ENCODE measurements around the gene DLGAP1.

DNA sequence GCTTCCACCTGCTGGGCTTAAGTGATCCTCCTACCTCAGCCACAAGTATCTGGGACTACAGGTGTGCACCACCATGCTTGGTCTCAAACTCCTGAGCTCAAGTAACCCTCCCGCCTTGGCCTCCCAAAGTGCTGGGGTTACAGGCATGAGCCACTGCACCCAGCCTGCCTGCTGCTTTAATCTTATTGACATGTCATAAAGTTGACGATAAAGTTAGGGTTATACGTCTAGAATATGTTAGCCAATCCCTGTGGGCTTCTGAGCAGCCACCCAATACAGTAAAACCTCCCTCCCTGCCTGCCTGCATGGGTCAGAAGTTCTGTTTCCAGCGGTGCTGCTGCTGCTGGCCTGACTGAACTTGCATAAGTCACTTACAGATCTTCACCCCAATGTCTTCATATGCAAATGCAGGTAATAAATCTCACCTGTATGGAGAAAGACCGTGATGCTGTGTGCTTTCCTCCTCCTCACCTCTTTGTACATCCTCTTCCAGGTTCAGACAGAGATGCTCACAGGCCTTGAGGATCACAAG lies 975.1 kb downstream of the DLGAP1 start:
- TF ChIP-seq POLR2AphosphoS5 (IDR thresholded peaks at IDR 0.05) (no peak), EP300 (IDR thresholded peaks at IDR 0.05) (no peak)
- TF ChIP-seq, protein P1, sequence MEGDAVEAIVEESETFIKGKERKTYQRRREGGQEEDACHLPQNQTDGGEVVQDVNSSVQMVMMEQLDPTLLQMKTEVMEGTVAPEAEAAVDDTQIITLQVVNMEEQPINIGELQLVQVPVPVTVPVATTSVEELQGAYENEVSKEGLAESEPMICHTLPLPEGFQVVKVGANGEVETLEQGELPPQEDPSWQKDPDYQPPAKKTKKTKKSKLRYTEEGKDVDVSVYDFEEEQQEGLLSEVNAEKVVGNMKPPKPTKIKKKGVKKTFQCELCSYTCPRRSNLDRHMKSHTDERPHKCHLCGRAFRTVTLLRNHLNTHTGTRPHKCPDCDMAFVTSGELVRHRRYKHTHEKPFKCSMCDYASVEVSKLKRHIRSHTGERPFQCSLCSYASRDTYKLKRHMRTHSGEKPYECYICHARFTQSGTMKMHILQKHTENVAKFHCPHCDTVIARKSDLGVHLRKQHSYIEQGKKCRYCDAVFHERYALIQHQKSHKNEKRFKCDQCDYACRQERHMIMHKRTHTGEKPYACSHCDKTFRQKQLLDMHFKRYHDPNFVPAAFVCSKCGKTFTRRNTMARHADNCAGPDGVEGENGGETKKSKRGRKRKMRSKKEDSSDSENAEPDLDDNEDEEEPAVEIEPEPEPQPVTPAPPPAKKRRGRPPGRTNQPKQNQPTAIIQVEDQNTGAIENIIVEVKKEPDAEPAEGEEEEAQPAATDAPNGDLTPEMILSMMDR (IDR thresholded peaks at IDR 0.05) = no peak
